ENCODE results near the gene SHISA9. TPM values are rescaled to one million over a fixed set of nuclear protein-coding genes. Genes with fewer than 3 reads are reported as not detected.

SHISA9 gene
- total and polyA plus RNA-seq, 12 donors, result 0.04 to 0.96 (median 0.13) TPM; not detected in 3

DNA sequence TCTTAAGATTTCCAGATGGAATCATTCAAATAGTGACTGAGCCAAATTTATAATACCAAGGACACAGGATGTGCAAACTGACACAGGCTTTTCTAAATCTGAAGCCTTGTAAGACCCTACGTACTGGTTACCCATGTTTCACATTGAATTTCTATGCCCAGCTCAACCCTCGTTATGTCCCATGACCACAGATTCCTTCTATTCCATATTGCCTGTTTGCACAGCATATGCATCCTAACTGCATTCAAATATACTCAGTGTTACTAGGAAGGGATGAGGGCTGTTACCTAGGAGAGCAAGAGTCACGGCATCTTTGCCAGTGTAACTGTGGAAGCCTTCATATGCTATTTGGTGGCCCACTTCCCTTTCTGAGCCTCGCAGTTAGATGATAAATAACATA, 305.2 kb downstream of the SHISA9 start:
- Histone ChIP-seq H3K4me1 (no peaks in the 10 kb centered on the region), H3K27ac (no peak overlapping the region), H3K9me3 (no peaks in the 10 kb centered on the region), H3K36me3 (no peaks in the 10 kb centered on the region), H3K4me3 (no peak overlapping the region), H3K27me3 (peaks cover 0 to 5% (median 4%) of the 10 kb centered on the region in 7 donors)
- DNase-seq, result no peak
- 70% methylated on average over 4 of the region's 4 CpGs for WGBS, 2 donors
- TF ChIP-seq, protein P1, sequence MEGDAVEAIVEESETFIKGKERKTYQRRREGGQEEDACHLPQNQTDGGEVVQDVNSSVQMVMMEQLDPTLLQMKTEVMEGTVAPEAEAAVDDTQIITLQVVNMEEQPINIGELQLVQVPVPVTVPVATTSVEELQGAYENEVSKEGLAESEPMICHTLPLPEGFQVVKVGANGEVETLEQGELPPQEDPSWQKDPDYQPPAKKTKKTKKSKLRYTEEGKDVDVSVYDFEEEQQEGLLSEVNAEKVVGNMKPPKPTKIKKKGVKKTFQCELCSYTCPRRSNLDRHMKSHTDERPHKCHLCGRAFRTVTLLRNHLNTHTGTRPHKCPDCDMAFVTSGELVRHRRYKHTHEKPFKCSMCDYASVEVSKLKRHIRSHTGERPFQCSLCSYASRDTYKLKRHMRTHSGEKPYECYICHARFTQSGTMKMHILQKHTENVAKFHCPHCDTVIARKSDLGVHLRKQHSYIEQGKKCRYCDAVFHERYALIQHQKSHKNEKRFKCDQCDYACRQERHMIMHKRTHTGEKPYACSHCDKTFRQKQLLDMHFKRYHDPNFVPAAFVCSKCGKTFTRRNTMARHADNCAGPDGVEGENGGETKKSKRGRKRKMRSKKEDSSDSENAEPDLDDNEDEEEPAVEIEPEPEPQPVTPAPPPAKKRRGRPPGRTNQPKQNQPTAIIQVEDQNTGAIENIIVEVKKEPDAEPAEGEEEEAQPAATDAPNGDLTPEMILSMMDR (IDR thresholded peaks at IDR 0.05), result no peak
- intact Hi-C loops (cut with DNase I), result no loop called here
- no peak for ATAC-seq

DNA sequence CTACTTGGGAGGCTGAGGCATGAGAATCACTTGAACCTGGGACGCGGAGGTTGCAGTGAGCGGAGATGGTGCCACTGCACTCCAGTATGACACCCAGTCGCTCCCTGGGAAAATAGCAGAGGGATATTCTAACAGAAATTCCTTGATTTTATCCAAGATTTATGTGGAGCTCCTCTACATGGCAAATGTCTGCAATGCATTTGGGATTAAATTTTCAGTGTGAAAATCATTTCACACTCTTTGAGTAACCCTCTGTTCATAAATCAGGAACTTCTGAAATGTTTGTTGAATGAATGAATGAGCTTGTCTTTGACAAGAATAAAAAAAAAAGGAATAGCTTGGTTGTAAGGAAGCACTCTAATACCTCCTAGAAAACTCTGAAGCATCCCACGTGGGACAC, 305.8 kb downstream of the SHISA9 start:
- WGBS, 2 donors, result 87 to 90% methylated on average over 5 of the region's 5 CpGs

DNA sequence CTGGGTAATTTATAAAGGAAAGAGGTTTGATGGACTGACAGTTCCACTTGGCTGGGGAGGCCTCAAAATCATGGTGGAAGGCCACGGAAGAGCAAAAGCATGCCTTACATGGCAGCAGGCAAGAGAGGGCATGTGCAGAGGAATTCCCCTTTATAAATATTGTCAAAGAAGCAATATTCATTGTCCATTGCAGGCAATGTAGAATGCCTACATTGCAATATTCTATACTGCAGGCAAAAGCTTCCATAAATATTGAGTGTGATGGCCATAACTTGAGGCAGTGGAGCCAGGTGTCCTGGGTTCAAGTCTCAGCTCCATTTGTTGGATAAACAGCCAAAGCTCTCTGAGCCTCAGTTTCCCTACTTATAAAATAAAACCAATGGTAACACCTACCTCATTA, 322.3 kb downstream of the SHISA9 start:
- Histone ChIP-seq H3K4me1 (no peaks in the 10 kb centered on the region), H3K9me3 (peaks cover 0 to 18% (median 0%) of the 10 kb centered on the region in 11 donors), H3K36me3 (no peaks in the 10 kb centered on the region), H3K27me3 (peaks cover 0 to 14% (median 0%) of the 10 kb centered on the region in 7 donors), H3K27ac (no peak overlapping the region), H3K4me3 (no peak overlapping the region)
- DNase-seq, result no peak
- ATAC-seq, result no peak
- TF ChIP-seq, protein P1 (IDR thresholded peaks at IDR 0.05), result no peak
- intact Hi-C loops (cut with DNase I), result no loop called here
- 78 to 92% methylated on average over 1 of the region's 1 CpG for WGBS, 2 donors

More for the DNA sequence above, 305.8 kb downstream of the SHISA9 start:
- Histone ChIP-seq H3K9me3 (peaks cover 0 to 2% (median 0%) of the 10 kb centered on the region in 11 donors), H3K4me1 (no peaks in the 10 kb centered on the region), H3K4me3 (no peak overlapping the region), H3K36me3 (no peaks in the 10 kb centered on the region), H3K27me3 (peaks cover 0 to 5% (median 4%) of the 10 kb centered on the region in 7 donors), H3K27ac (no peak overlapping the region)
- DNase-seq, result no peak
- TF ChIP-seq, protein P1 (IDR thresholded peaks at IDR 0.05), result no peak
- intact Hi-C loops (cut with DNase I), result no loop called here
- no peak for ATAC-seq

DNA sequence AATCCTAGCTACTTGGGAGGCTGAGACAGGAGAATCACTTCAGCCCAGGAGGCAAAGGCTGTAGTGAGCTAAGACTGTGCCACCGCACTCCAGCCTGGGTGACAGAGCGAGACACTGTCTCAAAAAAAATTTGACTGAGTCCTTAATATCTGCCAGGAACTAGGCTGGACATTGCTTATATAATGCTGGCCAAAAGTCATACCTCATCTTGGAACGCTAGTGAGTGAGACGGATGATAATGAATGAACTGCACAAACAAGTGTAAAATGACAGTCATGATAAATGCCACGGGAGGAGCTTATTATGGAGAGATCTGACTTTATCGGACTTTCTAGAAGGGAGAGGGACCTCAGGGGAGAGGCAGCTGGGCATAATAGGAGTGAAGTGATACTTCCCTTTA, 327.6 kb downstream of the SHISA9 start:
- WGBS, 2 donors, result 65 to 67% methylated on average over 6 of the region's 6 CpGs
- no peak overlapping the region for H3K27ac ChIP-seq

More for the DNA sequence above, 327.6 kb downstream of the SHISA9 start:
- intact Hi-C loops (cut with DNase I), result no loop called here
- H3K27me3 ChIP-seq, result peaks cover 0 to 9% (median 0%) of the 10 kb centered on the region in 7 donors
- H3K9me3 ChIP-seq, result peaks cover 0 to 13% (median 0%) of the 10 kb centered on the region in 11 donors
- DNase-seq (no peak), ATAC-seq (no peak)
- no peaks in the 10 kb centered on the region for H3K36me3 ChIP-seq
- H3K4me3 ChIP-seq, result no peak overlapping the region
- TF ChIP-seq, protein P1 (IDR thresholded peaks at IDR 0.05), result no peak
- no peaks in the 10 kb centered on the region for H3K4me1 ChIP-seq

Data from heart right ventricle (tissue), 16 donors.